HL-60 (cell line): ENCODE measurements around the gene TMEM183A.

ENCODE experiments used
- DNase-seq, 2 experiments: peaks; one replicate each; pipeline ENCODE4 v3.0.0-alpha.2; 2010 to 2020; ENCODE audit warnings: low read depth in 1 of 2, low spot score in 1 of 2
- H3K27ac ChIP-seq: fragments of 250-450 bp; sonication (Bioruptor Pico); replicated peaks from 2 replicates; pipeline ENCODE4 v1.5.1; 2020; ENCODE audit warnings: mild to moderate bottlenecking, moderate library complexity
- H3K27me3 ChIP-seq: fragments of 250-450 bp; sonication (Bioruptor Pico); 2 replicates; pipeline ENCODE4 v1.5.1; 2021; ENCODE audit warnings: mild to moderate bottlenecking, moderate library complexity; ENCODE audit not compliant: insufficient read depth, poor library complexity, severe bottlenecking
- H3K4me3 ChIP-seq: replicated peaks from 2 replicates; pipeline ENCODE4 v1.5.1; 2011; ENCODE audit warnings: mild to moderate bottlenecking, control low read depth, low read length; ENCODE audit not compliant: insufficient read depth
- GABPA ChIP-seq: IDR thresholded peaks from 2 replicates; pipeline ENCODE4 v1.6.1; 2012; ENCODE audit warnings: low read depth
- POLR2AphosphoS5 ChIP-seq: IDR thresholded peaks from 2 replicates; pipeline ENCODE4 v1.6.1; 2012; ENCODE audit warnings: low read depth
- SPI1 ChIP-seq: IDR thresholded peaks from 2 replicates; pipeline ENCODE4 v1.6.1; 2012; ENCODE audit warnings: low read depth, mild to moderate bottlenecking, borderline replicate concordance
- TF ChIP-seq, protein P1 (sequence below): IDR thresholded peaks from 2 replicates; pipeline ENCODE4 v1.6.1; 2012; ENCODE audit warnings: low read depth; ENCODE audit not compliant: insufficient replicate concordance
- TF ChIP-seq, protein P2 (sequence below): IDR thresholded peaks from one replicate; pipeline ENCODE4 v1.5.1; 2011; ENCODE audit warnings: low read length, control low read depth, inconsistent platforms; ENCODE audit not compliant: insufficient read depth

The TMEM183A gene

GRCh38 chr1:203048086-203048485, 40.9 kb downstream of the TMEM183A start:
- DNase-seq: no peak

DNA sequence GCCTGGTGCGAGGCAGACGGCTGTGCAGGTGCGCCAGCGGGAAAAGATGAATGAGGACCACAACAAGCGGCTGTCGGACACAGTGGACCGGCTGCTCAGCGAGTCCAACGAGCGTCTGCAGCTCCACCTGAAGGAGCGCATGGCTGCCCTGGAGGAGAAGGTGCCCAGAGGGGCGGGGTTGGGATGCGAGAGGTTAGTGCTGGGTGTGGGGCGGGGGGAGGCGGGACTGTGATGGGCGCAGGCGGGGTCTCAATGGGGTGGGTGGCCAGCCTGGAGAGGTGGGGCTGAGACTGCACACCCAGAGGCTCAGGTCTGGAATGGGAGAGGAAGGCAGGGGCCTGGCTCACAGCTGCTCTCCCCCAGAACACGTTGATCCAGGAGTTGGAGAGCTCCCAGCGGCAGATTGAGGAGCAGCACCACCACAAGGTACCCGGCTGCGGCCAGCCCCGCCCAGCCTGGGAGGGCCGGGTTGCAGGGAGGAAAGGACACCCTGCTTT, 41.4 kb downstream of the TMEM183A start:
- TF ChIP-seq, protein P1, sequence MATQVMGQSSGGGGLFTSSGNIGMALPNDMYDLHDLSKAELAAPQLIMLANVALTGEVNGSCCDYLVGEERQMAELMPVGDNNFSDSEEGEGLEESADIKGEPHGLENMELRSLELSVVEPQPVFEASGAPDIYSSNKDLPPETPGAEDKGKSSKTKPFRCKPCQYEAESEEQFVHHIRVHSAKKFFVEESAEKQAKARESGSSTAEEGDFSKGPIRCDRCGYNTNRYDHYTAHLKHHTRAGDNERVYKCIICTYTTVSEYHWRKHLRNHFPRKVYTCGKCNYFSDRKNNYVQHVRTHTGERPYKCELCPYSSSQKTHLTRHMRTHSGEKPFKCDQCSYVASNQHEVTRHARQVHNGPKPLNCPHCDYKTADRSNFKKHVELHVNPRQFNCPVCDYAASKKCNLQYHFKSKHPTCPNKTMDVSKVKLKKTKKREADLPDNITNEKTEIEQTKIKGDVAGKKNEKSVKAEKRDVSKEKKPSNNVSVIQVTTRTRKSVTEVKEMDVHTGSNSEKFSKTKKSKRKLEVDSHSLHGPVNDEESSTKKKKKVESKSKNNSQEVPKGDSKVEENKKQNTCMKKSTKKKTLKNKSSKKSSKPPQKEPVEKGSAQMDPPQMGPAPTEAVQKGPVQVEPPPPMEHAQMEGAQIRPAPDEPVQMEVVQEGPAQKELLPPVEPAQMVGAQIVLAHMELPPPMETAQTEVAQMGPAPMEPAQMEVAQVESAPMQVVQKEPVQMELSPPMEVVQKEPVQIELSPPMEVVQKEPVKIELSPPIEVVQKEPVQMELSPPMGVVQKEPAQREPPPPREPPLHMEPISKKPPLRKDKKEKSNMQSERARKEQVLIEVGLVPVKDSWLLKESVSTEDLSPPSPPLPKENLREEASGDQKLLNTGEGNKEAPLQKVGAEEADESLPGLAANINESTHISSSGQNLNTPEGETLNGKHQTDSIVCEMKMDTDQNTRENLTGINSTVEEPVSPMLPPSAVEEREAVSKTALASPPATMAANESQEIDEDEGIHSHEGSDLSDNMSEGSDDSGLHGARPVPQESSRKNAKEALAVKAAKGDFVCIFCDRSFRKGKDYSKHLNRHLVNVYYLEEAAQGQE: no peak
- no peak for TF ChIP-seq POLR2AphosphoS5
- TF ChIP-seq GABPA: no peak
- TF ChIP-seq, protein P2, sequence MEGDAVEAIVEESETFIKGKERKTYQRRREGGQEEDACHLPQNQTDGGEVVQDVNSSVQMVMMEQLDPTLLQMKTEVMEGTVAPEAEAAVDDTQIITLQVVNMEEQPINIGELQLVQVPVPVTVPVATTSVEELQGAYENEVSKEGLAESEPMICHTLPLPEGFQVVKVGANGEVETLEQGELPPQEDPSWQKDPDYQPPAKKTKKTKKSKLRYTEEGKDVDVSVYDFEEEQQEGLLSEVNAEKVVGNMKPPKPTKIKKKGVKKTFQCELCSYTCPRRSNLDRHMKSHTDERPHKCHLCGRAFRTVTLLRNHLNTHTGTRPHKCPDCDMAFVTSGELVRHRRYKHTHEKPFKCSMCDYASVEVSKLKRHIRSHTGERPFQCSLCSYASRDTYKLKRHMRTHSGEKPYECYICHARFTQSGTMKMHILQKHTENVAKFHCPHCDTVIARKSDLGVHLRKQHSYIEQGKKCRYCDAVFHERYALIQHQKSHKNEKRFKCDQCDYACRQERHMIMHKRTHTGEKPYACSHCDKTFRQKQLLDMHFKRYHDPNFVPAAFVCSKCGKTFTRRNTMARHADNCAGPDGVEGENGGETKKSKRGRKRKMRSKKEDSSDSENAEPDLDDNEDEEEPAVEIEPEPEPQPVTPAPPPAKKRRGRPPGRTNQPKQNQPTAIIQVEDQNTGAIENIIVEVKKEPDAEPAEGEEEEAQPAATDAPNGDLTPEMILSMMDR: no peak
- no peak for TF ChIP-seq SPI1
- DNase-seq: no peak
- Histone ChIP-seq H3K4me3 (no peak overlapping the region), H3K27ac (no peak overlapping the region), H3K27me3 (no peaks in the 10 kb centered on the region)

More at GRCh38 chr1:203048086-203048485, 40.9 kb downstream of the TMEM183A start:
- Histone ChIP-seq H3K27ac (no peak overlapping the region), H3K4me3 (no peak overlapping the region), H3K27me3 (no peaks in the 10 kb centered on the region)
- no peak for TF ChIP-seq GABPA
- TF ChIP-seq, protein P2: no peak
- TF ChIP-seq SPI1: no peak
- no peak for TF ChIP-seq POLR2AphosphoS5
- TF ChIP-seq, protein P1: no peak

- H3K4me3 ChIP-seq: no peak overlapping the region
- DNase-seq: no peak
- TF ChIP-seq, protein P2: no peak
- TF ChIP-seq, protein P1: no peak
- TF ChIP-seq POLR2AphosphoS5: no peak
- H3K27me3 ChIP-seq: no peaks in the 10 kb centered on the region
- no peak overlapping the region for H3K27ac ChIP-seq
Observed at GRCh38 chr1:203049077-203049476, 41.9 kb downstream of the TMEM183A start.
